Activated naive CD8-positive, alpha-beta T cell (primary cell): ENCODE measurements around the gene ARNT2.

Source experiments
- H3K27ac Mint-ChIP-seq: one replicate; pipeline ENCODE4 v1.8.0; 2021; ENCODE audit warnings: mixed read lengths
- H3K27me3 Mint-ChIP-seq: one replicate; pipeline ENCODE4 v1.8.0; 2021; ENCODE audit warnings: mixed read lengths
- H3K36me3 Mint-ChIP-seq: one replicate; pipeline ENCODE4 v1.8.0; 2021; ENCODE audit warnings: mixed read lengths
- H3K4me1 Mint-ChIP-seq: one replicate; pipeline ENCODE4 v1.8.0; 2021; ENCODE audit warnings: low read depth, mixed read lengths
- H3K4me3 Mint-ChIP-seq: one replicate; pipeline ENCODE4 v1.8.0; 2021; ENCODE audit warnings: mild to moderate bottlenecking, mixed read lengths
- H3K9me3 Mint-ChIP-seq: one replicate; pipeline ENCODE4 v1.8.0; 2021; ENCODE audit warnings: low read depth, mixed read lengths

ARNT2 gene

GRCh38 chr15:80494756-80495155, 90.6 kb downstream of the ARNT2 start:
- Mint-ChIP-seq H3K4me3 (no peak overlapping the region), H3K9me3 (no peaks in the 10 kb centered on the region), H3K27ac (no peak overlapping the region), H3K36me3 (no peaks in the 10 kb centered on the region), H3K27me3 (no peaks in the 10 kb centered on the region), H3K4me1 (no peaks in the 10 kb centered on the region)

- H3K9me3 Mint-ChIP-seq = no peaks in the 10 kb centered on the region
- H3K27ac Mint-ChIP-seq = no peak overlapping the region
- H3K4me3 Mint-ChIP-seq = no peak overlapping the region
- no peaks in the 10 kb centered on the region for H3K4me1 Mint-ChIP-seq
- no peaks in the 10 kb centered on the region for H3K27me3 Mint-ChIP-seq
- no peaks in the 10 kb centered on the region for H3K36me3 Mint-ChIP-seq
Observed at GRCh38 chr15:80495401-80495942, 91.3 kb downstream of the ARNT2 start.

- H3K27ac Mint-ChIP-seq = no peak overlapping the region
- H3K4me1 Mint-ChIP-seq = no peaks in the 10 kb centered on the region
- H3K27me3 Mint-ChIP-seq = no peaks in the 10 kb centered on the region
- no peaks in the 10 kb centered on the region for H3K36me3 Mint-ChIP-seq
- no peaks in the 10 kb centered on the region for H3K9me3 Mint-ChIP-seq
- H3K4me3 Mint-ChIP-seq = no peak overlapping the region
Observed at GRCh38 chr15:80496096-80496495, 91.9 kb downstream of the ARNT2 start.

- H3K4me1 Mint-ChIP-seq = no peaks in the 10 kb centered on the region
- no peaks in the 10 kb centered on the region for H3K27me3 Mint-ChIP-seq
- no peak overlapping the region for H3K4me3 Mint-ChIP-seq
- no peaks in the 10 kb centered on the region for H3K9me3 Mint-ChIP-seq
- no peaks in the 10 kb centered on the region for H3K36me3 Mint-ChIP-seq
- no peak overlapping the region for H3K27ac Mint-ChIP-seq
Observed at GRCh38 chr15:80497221-80497620, 93.0 kb downstream of the ARNT2 start.

GRCh38 chr15:80498652-80499051, 94.5 kb downstream of the ARNT2 start:
- Mint-ChIP-seq H3K27me3 (peaks cover 3% of the 10 kb centered on the region), H3K4me1 (no peaks in the 10 kb centered on the region), H3K27ac (no peak overlapping the region), H3K4me3 (no peak overlapping the region), H3K36me3 (no peaks in the 10 kb centered on the region), H3K9me3 (no peaks in the 10 kb centered on the region)

- no peaks in the 10 kb centered on the region for H3K4me1 Mint-ChIP-seq
- H3K36me3 Mint-ChIP-seq = no peaks in the 10 kb centered on the region
- no peaks in the 10 kb centered on the region for H3K9me3 Mint-ChIP-seq
- no peak overlapping the region for H3K27ac Mint-ChIP-seq
- no peak overlapping the region for H3K4me3 Mint-ChIP-seq
- peaks cover 3% of the 10 kb centered on the region for H3K27me3 Mint-ChIP-seq
Observed at GRCh38 chr15:80500021-80500420, 95.8 kb downstream of the ARNT2 start.

GRCh38 chr15:80501476-80501875, 97.3 kb downstream of the ARNT2 start:
- H3K27me3 Mint-ChIP-seq = peaks cover 3% of the 10 kb centered on the region
- no peaks in the 10 kb centered on the region for H3K36me3 Mint-ChIP-seq
- H3K9me3 Mint-ChIP-seq = no peaks in the 10 kb centered on the region
- H3K27ac Mint-ChIP-seq = no peak overlapping the region
- no peaks in the 10 kb centered on the region for H3K4me1 Mint-ChIP-seq
- H3K4me3 Mint-ChIP-seq = no peak overlapping the region

GRCh38 chr15:80502782-80503181, 98.6 kb downstream of the ARNT2 start:
- Mint-ChIP-seq H3K36me3 (no peaks in the 10 kb centered on the region), H3K27me3 (peaks cover 3% of the 10 kb centered on the region), H3K27ac (no peak overlapping the region), H3K4me3 (no peak overlapping the region), H3K9me3 (no peaks in the 10 kb centered on the region), H3K4me1 (no peaks in the 10 kb centered on the region)

GRCh38 chr15:80503319-80503952, 99.3 kb downstream of the ARNT2 start:
- no peak overlapping the region for H3K4me3 Mint-ChIP-seq
- no peaks in the 10 kb centered on the region for H3K36me3 Mint-ChIP-seq
- H3K4me1 Mint-ChIP-seq = no peaks in the 10 kb centered on the region

GRCh38 chr15:80504931-80505330, 100.7 kb downstream of the ARNT2 start:
- no peaks in the 10 kb centered on the region for H3K9me3 Mint-ChIP-seq
- H3K4me3 Mint-ChIP-seq = no peak overlapping the region
- peaks cover 6% of the 10 kb centered on the region for H3K4me1 Mint-ChIP-seq
- H3K36me3 Mint-ChIP-seq = no peaks in the 10 kb centered on the region
- no peak overlapping the region for H3K27ac Mint-ChIP-seq
- peaks cover 9% of the 10 kb centered on the region for H3K27me3 Mint-ChIP-seq

More at GRCh38 chr15:80503319-80503952, 99.3 kb downstream of the ARNT2 start:
- Mint-ChIP-seq H3K27me3 (peaks cover 3% of the 10 kb centered on the region), H3K27ac (no peak overlapping the region), H3K9me3 (no peaks in the 10 kb centered on the region)

GRCh38 chr15:80506286-80506893, 102.2 kb downstream of the ARNT2 start:
- Mint-ChIP-seq H3K27me3 (peaks cover 9% of the 10 kb centered on the region), H3K4me3 (no peak overlapping the region), H3K9me3 (no peaks in the 10 kb centered on the region), H3K27ac (no peak overlapping the region), H3K4me1 (peaks cover 9% of the 10 kb centered on the region), H3K36me3 (no peaks in the 10 kb centered on the region)

GRCh38 chr15:80507131-80507530, 102.9 kb downstream of the ARNT2 start:
- Mint-ChIP-seq H3K4me1 (peaks cover 9% of the 10 kb centered on the region), H3K27ac (no peak overlapping the region), H3K27me3 (peaks cover 9% of the 10 kb centered on the region), H3K9me3 (no peaks in the 10 kb centered on the region), H3K4me3 (no peak overlapping the region), H3K36me3 (no peaks in the 10 kb centered on the region)

- Mint-ChIP-seq H3K27ac (no peak overlapping the region), H3K36me3 (no peaks in the 10 kb centered on the region), H3K4me3 (no peak overlapping the region), H3K27me3 (peaks cover 6% of the 10 kb centered on the region), H3K4me1 (peaks cover 9% of the 10 kb centered on the region), H3K9me3 (no peaks in the 10 kb centered on the region)
Observed at GRCh38 chr15:80507638-80508316, 103.6 kb downstream of the ARNT2 start.

- H3K4me3 Mint-ChIP-seq = no peak overlapping the region
- H3K4me1 Mint-ChIP-seq = peaks cover 9% of the 10 kb centered on the region
- no peaks in the 10 kb centered on the region for H3K9me3 Mint-ChIP-seq
- H3K27me3 Mint-ChIP-seq = peaks cover 5% of the 10 kb centered on the region
- no peak overlapping the region for H3K27ac Mint-ChIP-seq
- no peaks in the 10 kb centered on the region for H3K36me3 Mint-ChIP-seq
Observed at GRCh38 chr15:80508783-80509182, 104.6 kb downstream of the ARNT2 start.

GRCh38 chr15:80509800-80510199, 105.6 kb downstream of the ARNT2 start:
- no peaks in the 10 kb centered on the region for H3K9me3 Mint-ChIP-seq
- H3K4me3 Mint-ChIP-seq = no peak overlapping the region
- peaks cover 9% of the 10 kb centered on the region for H3K4me1 Mint-ChIP-seq
- peaks cover 5% of the 10 kb centered on the region for H3K27me3 Mint-ChIP-seq
- peak overlapping the region; percentile 56 for H3K27ac Mint-ChIP-seq
- no peaks in the 10 kb centered on the region for H3K36me3 Mint-ChIP-seq
